Activated CD4-positive, CD25-positive, alpha-beta regulatory T cell (primary cell): ENCODE results near the gene LRP10.
"Not testable (repeated sequence)": the region's sequence is repeated elsewhere in the genome, so short reads cannot be mapped to it uniquely, and the experiment has no call there.

Source experiments
- DNase-seq, 4 experiments: peaks; one replicate each; lab custom pipeline; 2025; lab: John Stamatoyannopoulos, UW

LRP10 gene, protein sequence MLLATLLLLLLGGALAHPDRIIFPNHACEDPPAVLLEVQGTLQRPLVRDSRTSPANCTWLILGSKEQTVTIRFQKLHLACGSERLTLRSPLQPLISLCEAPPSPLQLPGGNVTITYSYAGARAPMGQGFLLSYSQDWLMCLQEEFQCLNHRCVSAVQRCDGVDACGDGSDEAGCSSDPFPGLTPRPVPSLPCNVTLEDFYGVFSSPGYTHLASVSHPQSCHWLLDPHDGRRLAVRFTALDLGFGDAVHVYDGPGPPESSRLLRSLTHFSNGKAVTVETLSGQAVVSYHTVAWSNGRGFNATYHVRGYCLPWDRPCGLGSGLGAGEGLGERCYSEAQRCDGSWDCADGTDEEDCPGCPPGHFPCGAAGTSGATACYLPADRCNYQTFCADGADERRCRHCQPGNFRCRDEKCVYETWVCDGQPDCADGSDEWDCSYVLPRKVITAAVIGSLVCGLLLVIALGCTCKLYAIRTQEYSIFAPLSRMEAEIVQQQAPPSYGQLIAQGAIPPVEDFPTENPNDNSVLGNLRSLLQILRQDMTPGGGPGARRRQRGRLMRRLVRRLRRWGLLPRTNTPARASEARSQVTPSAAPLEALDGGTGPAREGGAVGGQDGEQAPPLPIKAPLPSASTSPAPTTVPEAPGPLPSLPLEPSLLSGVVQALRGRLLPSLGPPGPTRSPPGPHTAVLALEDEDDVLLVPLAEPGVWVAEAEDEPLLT

DNA sequence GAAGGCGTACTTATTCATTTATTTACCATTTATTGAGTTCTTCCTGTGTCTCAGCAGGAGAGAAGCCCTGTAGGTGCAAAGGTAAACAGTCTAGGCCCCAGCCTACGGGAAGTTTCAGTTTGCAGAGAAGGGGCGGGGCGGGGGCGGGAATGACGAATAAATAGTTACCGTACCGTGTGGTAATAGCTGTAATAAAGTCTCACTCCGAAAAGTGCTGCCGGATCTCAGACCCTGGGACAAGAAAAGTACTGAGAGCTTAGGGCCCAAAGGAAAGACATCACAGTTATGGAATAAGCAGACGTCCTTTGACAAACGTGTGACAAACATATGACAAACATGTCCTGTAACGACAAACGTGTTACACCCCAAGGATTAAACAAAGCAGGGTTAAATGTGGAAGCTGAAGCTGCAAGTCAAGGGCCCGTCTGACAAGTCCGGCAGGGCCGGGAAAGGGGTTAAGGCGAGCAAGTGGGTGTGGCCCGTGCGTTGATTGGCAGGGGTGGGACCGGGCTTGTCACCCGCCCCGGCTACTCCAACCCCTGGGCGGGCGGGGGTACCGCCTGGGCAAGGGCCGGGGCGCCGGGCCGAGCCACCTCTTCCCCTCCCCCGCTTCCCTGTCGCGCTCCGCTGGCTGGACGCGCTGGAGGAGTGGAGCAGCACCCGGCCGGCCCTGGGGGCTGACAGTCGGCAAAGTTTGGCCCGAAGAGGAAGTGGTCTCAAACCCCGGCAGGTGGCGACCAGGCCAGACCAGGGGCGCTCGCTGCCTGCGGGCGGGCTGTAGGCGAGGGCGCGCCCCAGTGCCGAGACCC is at the start of gene LRP10:
Gene LRP10 (plus strand): TSS at position 517 of the 809 bp plus-strand sequence. CDS start 564 bp downstream, outside the sequence.
- peak; percentile 56 to 64 (median 57) for DNase-seq

DNA sequence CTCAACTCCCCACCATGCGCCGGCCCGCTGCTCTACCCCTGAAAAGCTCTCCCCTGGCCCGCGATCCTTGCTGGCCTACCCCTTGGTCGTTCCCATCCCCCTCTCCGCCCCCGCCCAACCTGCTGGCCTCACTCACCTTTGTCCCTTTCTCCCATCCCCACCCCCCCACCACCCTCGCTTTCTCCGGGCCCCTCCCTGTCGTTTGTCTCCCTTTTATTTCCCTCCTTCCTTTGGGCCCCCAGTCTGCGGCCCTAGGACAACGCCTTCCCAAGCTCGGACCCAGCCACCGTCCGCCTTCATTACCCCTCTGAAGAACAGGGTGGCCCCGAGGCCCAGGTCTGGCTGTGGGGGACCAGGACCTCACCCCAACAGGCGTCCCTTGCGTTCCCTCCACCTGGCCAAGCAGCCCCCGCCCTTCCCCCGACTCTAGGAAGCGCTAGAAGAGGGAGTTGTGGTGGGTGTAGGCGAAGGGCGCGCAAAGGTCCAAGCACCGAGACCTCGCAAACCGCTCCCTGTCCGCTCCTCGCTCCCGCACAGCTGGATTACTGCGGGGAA is 49.4 kb upstream of the LRP10 start:
- no peak for DNase-seq

DNA sequence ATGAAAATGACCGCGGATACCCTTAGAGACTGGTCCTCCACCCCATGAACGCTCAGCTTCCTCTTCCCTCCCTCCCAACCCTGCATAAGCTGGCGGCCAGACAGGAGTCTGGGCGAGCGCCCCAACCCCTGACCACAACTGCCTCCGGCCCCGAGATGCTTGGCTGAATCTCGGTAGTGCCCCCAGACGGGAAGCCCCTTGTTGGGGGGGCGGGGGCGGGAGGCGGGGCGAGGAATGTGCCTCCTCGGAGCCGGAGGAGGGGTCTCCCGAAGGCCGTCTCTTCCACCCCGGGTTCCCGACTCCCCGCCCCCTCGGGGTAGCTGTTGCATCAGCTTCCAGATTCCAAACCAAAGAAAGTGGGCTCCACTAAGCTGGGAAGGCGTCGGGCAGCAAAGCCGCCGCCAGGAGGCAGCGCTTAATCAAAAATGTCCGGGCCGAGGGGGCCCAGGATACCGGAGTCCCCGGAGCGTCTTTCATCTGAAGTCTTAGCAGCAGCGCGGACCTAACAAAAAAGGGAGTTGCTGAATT is 48.9 kb upstream of the LRP10 start:
- DNase-seq = peak; percentile 24 to 50 (median 34)

DNA sequence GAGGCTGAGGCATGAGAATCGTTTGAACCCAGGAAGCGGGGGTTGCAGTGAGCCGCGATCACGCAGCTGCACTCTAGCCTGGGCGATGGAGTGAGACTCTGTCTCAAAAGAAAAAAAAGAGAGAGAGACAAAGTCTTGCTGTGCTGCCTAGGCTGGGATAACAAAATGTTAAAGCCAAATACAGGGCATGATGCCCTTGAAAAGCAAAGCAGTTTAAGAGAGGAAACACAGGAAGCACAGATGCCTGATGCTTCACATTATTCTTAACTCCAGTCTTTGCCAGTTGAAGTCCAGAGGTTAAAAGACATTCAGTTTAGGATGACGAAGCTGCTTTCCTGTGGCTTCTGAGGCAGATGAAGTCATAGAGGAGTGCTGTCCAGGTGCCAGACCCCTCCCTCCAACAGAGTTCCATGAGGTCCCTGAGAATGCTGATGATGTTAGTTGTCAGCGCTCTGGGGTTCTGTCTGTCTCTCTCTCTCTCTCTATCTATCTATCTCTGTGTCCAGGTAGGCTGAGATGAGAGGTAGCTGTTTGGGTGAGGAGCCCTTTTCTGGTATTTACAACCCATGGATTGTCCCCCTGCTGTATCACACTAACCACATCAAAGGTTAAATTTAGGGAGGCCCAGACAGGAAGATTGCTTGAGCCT is 46.7 kb upstream of the LRP10 start:
- DNase-seq = no peak

DNA sequence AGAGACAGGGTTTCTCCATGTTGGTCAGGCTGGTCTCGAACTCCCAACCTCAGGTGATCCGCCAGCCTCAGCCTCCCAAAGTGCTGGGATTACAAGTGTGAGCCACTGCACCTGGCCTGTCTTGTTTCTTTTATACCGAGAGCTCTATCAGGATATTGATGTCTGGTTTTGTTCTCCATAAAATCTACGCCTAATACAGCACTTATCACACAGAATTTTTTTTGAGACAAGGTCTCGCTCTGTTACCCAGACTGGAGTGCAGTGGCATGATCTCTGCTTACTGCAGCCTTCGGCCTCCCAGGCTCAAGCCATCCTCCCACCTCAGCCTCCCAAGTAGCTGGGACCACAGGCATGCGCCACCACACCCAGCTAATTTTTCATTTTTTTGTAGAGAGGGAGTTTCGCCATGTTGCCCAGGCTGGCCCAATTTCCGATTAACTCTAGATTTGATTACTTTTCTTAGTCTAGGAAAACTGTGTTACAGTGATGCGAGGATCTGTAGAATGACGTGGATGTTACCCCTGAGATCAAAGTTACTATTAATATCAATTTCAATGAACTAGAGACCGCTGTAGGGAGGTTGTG is 42.4 kb upstream of the LRP10 start:
- DNase-seq = not testable (repeated sequence)

DNA sequence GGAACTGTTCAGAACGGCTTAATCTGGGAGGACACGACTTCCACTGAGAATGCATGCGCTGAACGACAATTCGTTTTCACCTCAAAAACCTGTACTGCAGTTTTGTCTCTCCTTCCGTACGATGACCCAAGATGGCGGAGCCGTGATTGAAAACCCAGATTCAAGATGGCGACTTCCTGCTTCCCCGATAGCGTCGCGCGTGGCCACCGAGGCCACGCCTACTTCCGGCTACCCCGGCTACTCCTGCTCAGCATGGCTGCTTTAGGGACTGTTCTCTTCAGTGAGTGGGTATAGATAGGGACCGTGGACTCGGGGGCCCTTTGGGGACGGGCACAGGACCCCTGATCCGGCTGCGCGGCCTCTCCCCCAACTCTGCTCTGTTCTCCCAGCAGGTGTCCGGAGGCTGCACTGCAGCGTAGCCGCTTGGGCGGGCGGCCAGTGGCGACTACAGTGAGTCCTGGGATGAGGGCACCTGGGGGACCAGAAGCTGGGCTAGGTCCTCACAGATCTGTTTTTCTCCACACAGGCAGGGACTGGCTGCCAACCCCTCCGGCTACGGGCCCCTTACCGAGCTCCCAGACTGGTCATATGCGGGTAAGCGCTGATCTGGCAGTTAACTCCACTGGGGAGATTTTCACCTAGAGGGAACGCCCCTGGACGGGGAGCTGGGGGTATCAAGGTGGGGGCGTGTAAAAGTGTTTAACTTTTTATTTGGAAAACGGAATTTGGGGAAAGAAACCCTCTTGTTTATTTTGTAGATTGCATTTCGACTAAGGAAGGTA is 41.7 kb upstream of the LRP10 start, which contains the start of gene MRPL52:
Gene MRPL52 (plus strand): TSS at position 227 of the 782 bp plus-strand sequence. CDS start 26 bp downstream, at position 253.
- peak; percentile 75 to 84 (median 80) for DNase-seq

DNA sequence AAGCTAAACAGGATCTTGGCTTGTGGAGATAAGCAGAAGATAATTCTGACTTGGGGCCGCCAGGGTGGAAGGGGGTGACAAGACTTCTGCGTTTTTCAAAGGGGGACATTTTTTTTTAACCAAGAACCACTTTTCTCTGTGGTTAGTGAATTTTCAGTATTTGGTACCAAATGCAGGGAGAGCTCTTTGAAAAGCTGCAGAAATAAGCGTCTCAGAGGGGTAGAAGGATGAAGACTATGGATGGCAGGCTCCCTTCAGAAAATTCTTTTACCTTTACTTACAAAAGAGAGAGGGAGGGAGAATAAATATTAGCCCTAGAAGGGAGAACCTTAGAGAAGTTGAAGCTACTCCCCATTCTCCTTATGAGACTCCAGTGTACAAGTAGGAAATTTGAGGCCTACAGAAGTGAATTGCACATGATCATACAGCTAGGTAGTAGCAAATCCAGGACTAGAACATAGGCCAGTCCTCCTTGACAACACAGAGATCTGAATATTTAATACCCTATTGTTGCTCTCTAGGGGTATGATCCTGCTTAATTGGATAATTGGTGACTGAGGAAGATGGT is 41.0 kb upstream of the LRP10 start:
- DNase-seq = no peak

DNA sequence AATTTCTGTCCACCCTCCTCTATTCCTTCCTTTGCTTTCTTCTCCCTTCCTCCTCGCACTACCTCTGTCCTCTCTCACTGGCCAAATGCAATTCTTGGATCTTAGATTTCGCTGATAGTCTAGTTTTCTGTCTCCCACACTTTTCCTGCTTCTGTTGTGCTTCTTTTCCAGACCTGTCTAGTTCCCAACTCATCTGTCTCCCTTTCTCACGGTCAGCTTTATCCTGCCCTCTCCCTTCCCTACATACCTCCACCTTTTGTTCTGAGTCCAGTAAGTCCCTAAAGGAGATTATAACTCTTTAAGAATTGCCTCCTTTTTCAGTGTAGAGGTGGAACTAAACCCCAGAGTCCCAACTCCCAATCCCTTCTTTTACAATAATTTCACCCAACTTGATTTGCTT is 36.0 kb upstream of the LRP10 start:
- DNase-seq = no peak

DNA sequence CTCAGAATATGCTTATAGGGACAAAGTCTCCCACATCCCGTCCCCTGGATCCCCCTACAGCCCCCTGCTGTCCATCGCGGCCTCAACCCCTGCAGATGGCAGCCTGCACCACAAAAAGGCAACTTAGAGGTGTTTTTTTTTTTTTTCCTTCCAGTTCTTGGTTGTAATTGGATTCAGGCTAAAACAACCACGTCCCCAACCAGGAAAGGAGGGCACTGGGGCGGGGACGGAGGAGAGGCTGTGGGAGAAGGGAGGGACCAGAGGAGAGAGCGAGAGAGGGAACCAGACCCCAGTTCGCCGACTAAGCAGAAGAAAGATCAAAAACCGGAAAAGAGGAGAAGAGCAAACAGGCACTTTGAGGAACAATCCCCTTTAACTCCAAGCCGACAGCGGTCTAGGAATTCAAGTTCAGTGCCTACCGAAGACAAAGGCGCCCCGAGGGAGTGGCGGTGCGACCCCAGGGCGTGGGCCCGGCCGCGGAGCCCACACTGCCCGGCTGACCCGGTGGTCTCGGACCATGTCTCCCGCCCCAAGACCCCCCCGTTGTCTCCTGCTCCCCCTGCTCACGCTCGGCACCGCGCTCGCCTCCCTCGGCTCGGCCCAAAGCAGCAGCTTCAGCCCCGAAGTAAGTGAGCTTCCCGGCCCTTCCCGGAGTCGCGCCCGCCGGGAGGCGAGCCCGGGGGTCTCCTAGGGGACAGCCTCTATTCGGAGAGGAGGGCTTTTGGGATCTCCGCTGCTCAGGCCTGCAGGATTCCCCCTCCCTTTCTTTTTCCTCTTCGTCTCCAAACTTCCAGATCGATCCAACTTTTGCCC is 35.0 kb upstream of the LRP10 start, which contains the start of gene MMP14:
Gene MMP14 (plus strand): TSS at position 285 of the 813 bp plus-strand sequence. CDS start 233 bp downstream, at position 518.
- DNase-seq = no peak

DNA sequence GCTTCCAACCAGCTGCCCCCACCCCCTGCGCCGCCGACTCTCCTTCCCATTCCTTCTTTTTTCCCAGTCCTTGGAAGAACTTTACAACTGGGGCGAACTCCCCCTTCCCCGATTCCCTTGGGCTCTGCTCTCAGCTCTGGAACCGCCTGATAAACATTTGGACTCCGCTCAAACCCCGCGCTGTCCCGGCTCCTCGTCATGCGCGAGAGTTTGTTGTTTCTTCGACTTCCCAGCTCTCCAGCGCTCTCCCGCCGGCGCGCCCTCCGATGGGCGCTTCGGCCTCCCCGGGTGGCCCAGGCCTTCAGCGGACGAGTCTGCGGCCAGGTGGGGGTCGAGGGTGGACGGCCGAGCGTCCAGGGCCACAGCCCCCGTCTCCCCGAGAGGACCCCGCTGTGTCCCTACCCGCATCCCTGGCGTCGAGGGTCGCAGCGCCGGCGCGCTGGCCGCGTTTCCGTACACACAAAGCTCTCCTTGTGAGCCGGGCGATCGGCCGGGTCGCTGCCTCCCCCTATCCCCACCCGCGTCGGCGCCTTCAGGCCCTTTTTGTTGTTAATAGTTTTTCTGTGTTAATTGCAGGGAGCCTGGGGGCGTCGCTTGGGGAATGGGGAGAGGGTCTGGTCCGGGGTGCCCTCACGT is 34.3 kb upstream of the LRP10 start:
- DNase-seq = no peak

DNA sequence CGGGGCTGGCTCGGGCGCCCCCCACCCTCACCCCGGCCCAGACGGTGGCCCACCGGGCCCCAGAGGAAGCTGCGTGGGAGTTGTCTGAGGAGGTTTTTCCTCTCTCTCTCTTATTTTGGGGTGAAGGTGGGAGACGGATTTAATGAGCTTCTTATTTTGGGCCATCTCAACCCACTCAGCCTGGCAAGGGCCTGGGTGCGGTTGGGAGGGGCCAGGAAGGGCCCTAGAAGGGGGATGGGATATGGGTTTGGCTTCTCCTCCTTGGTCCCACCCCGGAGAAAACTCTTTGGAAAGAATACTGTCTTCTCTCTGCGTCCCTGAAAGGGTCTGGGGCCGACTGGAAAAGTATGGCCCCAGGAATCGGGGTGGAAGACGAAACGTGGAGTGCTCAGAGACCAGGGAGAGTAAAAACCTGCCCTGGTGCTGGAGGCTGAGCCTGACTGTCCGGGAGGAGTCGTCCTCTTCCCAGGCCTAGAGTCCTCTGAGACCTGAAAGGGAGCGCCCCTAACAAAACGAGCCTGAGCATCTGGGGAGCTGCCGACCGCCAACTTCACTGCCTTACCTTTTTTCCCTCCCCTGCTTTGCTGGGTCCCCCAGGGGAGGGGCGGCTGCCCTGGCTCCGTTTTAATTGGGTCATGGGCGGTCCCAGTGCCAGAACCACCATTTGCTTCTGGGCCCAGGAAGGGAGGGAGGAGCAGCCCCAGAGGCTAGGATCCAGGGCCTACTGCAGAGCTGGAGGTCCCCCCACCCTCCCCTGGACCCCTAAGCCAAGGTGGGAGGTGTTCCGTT is 33.6 kb upstream of the LRP10 start:
- DNase-seq = no peak

DNA sequence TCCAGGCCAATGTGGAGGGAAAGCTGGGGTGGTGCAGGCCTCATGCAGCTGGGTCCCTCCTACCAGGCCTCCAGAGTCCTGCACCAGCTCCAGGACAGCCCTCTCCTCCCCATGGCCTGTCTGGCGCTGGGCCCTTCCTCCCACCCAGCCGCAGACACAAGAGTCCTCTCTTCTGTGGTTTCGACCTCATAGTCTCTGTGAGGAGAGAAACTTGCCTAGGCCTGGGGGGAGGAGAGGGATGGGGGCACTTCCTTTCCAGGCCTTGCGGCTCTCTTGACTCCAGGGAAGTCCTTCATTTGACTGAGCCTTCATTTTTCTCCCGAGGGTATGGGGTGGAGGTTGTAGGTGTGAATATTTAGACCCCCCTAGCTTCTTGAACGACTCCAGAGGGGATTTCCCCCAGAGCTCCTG is 32.9 kb upstream of the LRP10 start:
- DNase-seq = no peak

DNA sequence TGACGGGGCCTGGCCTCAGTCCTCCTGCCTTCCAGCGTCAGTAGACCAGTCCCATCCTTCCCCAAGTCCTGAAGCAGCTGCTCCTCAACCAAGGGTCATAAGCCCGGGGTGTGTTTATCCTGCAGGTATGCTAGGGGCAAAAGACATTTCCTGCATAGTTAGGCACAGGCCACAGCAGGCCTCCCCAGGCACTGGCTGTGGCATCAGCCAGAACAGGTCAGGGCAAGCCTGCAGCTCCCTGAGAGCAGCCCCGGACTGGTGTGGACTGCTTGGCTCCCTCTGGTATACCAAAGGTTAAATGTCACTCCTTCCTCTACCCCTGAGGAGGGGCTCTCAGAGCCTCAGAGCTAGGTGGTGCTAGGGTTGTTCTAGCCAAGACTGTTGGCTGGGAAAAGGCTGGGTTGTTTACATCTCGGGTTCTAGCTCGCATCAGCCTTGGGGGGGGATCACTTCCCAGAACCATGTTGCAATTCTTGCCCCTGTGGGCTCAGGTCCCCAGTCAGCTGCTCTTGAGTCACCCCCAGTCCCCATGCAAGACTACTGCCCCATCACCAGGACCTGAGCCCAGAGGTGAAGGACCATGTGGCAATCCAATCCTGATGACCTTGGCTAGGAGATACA is 32.3 kb upstream of the LRP10 start:
- no peak for DNase-seq

DNA sequence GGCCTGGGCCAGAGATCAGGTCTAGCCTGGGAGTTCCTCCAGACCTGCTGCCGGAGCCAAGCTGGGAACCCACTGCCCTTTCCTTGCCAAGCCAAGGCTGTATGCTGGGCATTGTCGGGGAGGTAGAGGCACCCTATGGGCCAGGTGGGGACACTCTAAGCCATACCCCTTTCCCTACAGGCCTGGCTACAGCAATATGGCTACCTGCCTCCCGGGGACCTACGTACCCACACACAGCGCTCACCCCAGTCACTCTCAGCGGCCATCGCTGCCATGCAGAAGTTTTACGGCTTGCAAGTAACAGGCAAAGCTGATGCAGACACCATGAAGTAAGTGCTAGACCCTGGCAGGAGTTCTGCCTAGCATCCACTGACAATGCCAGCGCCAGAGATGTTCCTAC is 30.2 kb upstream of the LRP10 start:
- no peak for DNase-seq

DNA sequence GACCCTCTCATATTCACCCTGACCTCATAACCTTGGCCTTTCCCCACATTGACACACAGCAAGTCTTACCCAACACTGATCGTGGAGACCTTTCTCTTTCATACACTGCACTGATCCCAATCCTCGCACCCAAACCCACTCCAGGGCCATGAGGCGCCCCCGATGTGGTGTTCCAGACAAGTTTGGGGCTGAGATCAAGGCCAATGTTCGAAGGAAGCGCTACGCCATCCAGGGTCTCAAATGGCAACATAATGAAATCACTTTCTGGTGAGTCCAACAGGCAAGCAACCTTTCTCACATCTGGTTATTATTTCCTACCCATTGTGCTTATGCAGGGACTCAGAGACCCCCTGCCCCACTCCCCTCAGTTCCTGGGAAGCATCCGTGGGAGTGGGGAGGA is 29.8 kb upstream of the LRP10 start:
- DNase-seq = no peak

DNA sequence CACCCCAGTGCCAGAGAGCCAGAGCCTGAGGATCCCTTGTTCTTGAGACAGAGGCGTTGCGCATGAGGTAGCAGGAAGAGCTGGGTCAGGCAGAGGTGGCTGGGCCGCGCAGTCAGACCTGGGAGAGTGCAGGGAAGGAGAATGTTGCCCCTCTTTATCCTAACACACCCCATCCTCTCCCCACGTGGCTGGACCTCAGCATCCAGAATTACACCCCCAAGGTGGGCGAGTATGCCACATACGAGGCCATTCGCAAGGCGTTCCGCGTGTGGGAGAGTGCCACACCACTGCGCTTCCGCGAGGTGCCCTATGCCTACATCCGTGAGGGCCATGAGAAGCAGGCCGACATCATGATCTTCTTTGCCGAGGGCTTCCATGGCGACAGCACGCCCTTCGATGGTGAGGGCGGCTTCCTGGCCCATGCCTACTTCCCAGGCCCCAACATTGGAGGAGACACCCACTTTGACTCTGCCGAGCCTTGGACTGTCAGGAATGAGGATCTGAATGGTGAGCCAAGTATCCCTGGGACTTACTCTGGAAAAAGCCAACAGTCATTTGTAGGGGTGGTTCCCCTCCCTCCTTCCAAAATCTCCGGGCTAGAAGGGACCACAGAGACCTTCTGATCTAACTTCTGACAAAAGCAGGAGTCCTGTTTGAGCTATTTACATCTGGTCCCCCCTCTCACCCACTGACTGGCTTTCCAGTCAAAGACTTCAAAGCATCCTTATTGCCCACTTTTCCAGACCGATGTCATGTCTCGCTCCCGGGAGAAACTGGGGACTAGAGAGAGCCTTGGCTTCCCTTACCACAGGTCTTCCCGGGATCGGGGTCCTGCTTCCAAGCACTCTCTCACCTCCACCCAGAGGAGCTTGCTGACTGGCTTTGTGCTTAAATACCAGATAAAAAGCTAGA is 29.1 kb upstream of the LRP10 start:
- no peak for DNase-seq
